T-helper 2 cell treated with Interferon-gamma antibody and Interleukin-4, amounts not matched to agents 5 μg/mL and 100 μg/mL, for 36 hours (primary cell): Measurements from ENCODE around the gene DGKH.

Experiments
- DNase-seq: peaks from one replicate; pipeline ENCODE4 v3.0.0; 2021; ENCODE audit warnings: low spot score
- H3K27ac Mint-ChIP-seq: one replicate; pipeline ENCODE4 v1.8.0; 2021; ENCODE audit warnings: mild to moderate bottlenecking, mixed read lengths
- H3K27me3 Mint-ChIP-seq: one replicate; pipeline ENCODE4 v1.8.0; 2021; ENCODE audit warnings: low read depth, mixed read lengths
- H3K36me3 Mint-ChIP-seq: one replicate; pipeline ENCODE4 v1.8.0; 2021; ENCODE audit warnings: low read depth, mixed read lengths
- H3K4me1 Mint-ChIP-seq: one replicate; pipeline ENCODE4 v1.8.0; 2021; ENCODE audit warnings: low read depth, mixed read lengths
- H3K4me3 Mint-ChIP-seq: one replicate; pipeline ENCODE4 v1.8.0; 2022; ENCODE audit warnings: mild to moderate bottlenecking, moderate library complexity, mixed read lengths
- H3K9me3 Mint-ChIP-seq: one replicate; pipeline ENCODE4 v1.8.0; 2021; ENCODE audit warnings: mixed read lengths

Gene DGKH, protein sequence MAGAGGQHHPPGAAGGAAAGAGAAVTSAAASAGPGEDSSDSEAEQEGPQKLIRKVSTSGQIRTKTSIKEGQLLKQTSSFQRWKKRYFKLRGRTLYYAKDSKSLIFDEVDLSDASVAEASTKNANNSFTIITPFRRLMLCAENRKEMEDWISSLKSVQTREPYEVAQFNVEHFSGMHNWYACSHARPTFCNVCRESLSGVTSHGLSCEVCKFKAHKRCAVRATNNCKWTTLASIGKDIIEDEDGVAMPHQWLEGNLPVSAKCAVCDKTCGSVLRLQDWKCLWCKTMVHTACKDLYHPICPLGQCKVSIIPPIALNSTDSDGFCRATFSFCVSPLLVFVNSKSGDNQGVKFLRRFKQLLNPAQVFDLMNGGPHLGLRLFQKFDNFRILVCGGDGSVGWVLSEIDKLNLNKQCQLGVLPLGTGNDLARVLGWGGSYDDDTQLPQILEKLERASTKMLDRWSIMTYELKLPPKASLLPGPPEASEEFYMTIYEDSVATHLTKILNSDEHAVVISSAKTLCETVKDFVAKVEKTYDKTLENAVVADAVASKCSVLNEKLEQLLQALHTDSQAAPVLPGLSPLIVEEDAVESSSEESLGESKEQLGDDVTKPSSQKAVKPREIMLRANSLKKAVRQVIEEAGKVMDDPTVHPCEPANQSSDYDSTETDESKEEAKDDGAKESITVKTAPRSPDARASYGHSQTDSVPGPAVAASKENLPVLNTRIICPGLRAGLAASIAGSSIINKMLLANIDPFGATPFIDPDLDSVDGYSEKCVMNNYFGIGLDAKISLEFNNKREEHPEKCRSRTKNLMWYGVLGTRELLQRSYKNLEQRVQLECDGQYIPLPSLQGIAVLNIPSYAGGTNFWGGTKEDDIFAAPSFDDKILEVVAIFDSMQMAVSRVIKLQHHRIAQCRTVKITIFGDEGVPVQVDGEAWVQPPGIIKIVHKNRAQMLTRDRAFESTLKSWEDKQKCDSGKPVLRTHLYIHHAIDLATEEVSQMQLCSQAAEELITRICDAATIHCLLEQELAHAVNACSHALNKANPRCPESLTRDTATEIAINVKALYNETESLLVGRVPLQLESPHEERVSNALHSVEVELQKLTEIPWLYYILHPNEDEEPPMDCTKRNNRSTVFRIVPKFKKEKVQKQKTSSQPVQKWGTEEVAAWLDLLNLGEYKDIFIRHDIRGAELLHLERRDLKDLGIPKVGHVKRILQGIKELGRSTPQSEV

DNA sequence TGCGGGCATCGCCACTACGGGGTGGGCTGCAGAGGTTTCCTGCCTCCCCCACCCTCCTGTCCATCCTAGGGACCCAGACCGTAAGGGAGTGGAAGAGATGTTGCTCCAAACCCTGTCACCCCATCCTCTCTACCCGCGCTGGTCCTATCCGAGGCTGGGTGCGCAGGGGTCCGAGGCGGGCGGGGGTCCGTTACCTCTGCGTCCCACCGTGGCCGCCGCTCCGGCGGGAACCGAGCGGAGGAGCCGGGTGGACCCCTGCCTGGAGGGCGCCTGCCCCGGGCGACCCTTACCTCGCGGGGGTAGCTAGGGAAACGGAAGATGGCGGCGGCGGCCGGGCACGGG, at the start of gene DGKH:
Gene DGKH, plus strand, starts transcription at position 307 of the 342 bp plus-strand sequence. CDS start 126 bp downstream, outside the sequence.
- H3K4me1 Mint-ChIP-seq, result peaks cover 15% of the 10 kb centered on the region
- peaks cover 10% of the 10 kb centered on the region for H3K36me3 Mint-ChIP-seq
- peak within 1 kb of the TSS; percentile 68 for H3K27ac Mint-ChIP-seq
- peak; percentile 18 for DNase-seq
- H3K9me3 Mint-ChIP-seq, result no peaks in the 10 kb centered on the region
- peaks cover 13% of the 10 kb centered on the region for H3K27me3 Mint-ChIP-seq
- peak within 1 kb of the TSS; percentile 92 for H3K4me3 Mint-ChIP-seq

DNA sequence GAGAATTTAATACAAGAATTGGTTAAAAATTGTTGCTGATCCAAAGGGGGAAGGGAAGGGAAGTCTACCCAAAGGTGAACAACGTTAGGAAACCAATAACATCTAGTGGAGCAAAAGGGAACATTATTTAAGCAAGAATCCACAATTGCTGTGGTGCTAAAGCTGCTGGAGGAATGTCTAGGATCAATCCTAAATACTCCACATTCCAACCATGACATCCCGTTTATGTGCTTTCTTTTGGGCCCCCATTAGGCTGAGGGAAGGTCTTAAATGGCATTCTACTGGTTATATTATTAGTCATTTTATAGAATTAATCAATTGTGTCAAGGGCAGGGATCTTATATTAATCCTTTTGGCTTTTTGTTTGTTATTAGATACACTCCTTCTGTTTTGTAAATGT, 47.6 kb upstream of the DGKH start:
- H3K36me3 Mint-ChIP-seq, result no peaks in the 10 kb centered on the region
- H3K4me3 Mint-ChIP-seq, result no peak overlapping the region
- H3K27ac Mint-ChIP-seq, result no peak overlapping the region
- DNase-seq, result no peak
- peaks cover 16% of the 10 kb centered on the region for H3K27me3 Mint-ChIP-seq
- H3K4me1 Mint-ChIP-seq, result peaks cover 2% of the 10 kb centered on the region
- no peaks in the 10 kb centered on the region for H3K9me3 Mint-ChIP-seq

DNA sequence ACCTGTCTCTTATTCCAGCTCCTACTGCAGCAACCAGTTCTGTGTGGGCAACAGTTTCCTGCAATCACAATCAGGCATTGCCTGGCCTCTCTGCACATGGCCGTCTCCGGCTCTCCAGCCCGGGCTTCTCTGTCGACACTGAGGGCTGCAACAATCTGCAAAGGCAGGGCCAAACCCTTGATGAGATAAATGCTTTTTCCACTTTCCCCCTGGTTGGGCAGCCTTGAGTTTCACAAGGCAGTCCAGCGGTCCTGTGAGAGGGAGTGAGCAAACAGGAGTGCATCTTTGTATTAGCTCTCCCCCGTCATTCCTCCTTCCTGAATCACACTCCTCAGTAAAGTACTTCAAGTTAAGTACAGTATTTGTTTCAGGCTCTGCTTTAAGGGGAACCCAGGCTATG, 46.9 kb upstream of the DGKH start:
- no peak overlapping the region for H3K27ac Mint-ChIP-seq
- no peak for DNase-seq

DNA sequence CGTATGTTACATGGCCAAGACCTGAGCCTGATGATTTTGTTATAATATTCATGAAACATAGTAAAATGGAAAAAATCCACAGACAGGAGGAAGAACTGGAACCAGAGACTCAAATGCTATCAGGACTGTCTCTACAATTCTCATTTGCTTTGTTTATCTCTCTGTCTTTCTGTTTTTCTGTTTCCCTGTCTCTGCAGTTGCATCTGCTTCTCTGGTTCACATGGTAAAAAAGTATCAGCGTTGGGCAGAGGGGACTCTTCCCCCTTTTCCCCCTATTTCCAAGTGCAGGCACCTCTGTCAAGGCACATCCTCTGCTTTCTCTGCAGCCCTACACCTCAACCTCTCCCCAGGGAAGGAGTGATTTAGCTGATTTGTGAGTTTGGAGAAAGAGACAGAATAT, 46.4 kb upstream of the DGKH start:
- no peaks in the 10 kb centered on the region for H3K4me1 Mint-ChIP-seq
- H3K27ac Mint-ChIP-seq, result no peak overlapping the region
- no peak for DNase-seq
- no peaks in the 10 kb centered on the region for H3K36me3 Mint-ChIP-seq
- no peaks in the 10 kb centered on the region for H3K9me3 Mint-ChIP-seq
- peaks cover 16% of the 10 kb centered on the region for H3K27me3 Mint-ChIP-seq
- no peak overlapping the region for H3K4me3 Mint-ChIP-seq

More for the DNA sequence above, 46.9 kb upstream of the DGKH start:
- Mint-ChIP-seq H3K4me1 (no peaks in the 10 kb centered on the region), H3K9me3 (no peaks in the 10 kb centered on the region), H3K27me3 (peaks cover 16% of the 10 kb centered on the region), H3K36me3 (no peaks in the 10 kb centered on the region), H3K4me3 (no peak overlapping the region)

DNA sequence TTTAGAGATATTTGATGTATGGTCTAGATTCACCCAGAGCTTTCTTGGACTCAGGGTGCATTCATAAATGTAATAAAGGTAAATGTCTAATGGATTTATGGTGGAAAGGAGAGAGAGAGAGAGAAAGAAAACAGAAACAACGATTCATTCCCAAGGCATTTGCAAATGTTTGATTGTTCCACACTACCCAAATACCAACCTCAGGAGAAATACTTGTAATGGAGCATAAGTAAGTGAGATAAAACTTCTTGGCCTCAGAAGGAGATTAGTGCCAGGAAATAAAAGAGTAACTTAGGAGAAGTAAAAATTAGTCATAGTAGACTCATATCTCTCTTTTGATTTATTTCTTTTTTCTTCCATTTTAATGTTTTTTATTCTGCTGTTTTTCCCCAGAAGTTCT, 40.6 kb upstream of the DGKH start:
- H3K4me1 Mint-ChIP-seq, result no peaks in the 10 kb centered on the region
- no peak for DNase-seq
- H3K4me3 Mint-ChIP-seq, result no peak overlapping the region
- no peak overlapping the region for H3K27ac Mint-ChIP-seq
- no peaks in the 10 kb centered on the region for H3K36me3 Mint-ChIP-seq
- no peaks in the 10 kb centered on the region for H3K27me3 Mint-ChIP-seq
- H3K9me3 Mint-ChIP-seq, result no peaks in the 10 kb centered on the region

DNA sequence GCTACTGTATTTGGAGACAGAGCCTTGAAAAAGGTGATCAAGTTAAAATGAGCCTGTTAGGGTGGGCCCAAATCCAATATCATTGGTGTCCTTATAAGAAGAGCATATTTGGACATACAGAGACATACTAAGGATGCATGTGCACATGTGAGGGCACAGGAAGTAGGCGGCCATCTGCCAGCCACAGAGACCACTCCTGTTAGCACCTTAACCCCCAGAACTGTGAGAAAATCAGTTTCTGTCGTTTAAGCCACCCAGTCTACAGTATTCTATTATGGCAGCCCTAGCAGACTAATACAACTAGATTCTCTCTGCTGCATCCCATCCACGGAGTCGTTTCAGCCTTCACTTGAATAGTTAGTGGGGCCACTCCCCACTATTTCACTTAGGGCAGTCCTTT, 39.4 kb upstream of the DGKH start:
- DNase-seq, result no peak
- Mint-ChIP-seq H3K27me3 (peaks cover under 1% of the 10 kb centered on the region), H3K27ac (no peak overlapping the region), H3K4me1 (no peaks in the 10 kb centered on the region), H3K4me3 (no peak overlapping the region), H3K9me3 (no peaks in the 10 kb centered on the region), H3K36me3 (no peaks in the 10 kb centered on the region)

DNA sequence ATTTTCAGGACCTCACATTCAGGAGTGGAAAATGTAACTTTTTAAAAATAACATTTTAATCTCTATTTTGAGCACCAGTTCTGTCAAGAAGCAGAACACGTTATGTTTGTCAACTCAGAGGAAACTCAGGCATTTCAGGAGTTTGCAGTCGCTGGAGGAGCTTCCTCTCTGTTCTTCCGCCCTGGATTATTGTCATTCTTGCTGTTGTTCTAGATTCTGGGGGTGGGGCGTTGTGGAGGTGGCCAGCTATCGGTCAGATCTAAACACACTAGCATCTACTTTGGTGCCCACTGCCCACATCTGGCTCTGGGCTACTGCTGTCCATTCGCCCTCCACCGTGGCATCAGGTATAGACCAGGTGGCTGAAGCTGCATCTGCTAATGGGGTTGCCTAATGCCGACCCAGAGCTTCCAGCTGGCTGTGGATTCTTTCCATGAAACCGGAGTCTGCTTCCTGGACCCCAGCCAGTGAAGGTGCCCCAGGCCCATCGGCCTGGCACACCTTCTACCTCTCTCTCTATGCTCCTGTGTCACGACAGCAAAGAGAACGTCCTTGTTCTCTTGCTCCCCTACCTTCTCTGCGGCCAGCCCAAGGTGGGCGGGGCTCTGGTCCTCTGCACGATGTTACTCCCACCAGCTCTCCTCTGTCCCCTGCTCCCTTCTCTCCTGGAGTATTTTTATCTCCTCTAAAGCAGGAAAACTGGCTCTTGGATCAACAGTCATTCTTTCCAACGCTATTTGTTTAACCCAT, 36.7 kb upstream of the DGKH start:
- no peak overlapping the region for H3K27ac Mint-ChIP-seq
- H3K4me1 Mint-ChIP-seq, result no peaks in the 10 kb centered on the region
- no peak for DNase-seq
- no peaks in the 10 kb centered on the region for H3K36me3 Mint-ChIP-seq
- no peak overlapping the region for H3K4me3 Mint-ChIP-seq
- no peaks in the 10 kb centered on the region for H3K9me3 Mint-ChIP-seq
- H3K27me3 Mint-ChIP-seq, result peaks cover 12% of the 10 kb centered on the region

DNA sequence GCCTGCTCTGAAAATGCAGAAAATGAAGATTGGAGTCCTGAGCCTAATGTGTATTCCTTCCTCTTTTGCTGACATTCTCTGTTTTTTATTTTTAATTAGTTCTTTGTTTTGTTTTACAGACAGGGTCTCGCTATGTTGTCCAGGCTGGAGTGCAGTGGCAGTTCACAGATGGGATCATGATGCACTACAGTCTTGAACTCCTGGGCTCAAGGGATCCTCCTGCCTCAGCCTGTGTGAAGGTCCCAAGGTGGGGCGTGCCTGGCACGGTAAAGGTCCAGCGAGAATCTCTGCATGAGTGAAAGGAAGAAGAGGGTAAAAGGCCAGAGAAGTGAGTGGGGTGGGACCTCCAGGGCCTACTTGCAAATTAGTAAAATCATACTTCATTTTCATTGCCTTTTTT, 34.3 kb upstream of the DGKH start:
- Mint-ChIP-seq H3K4me1 (no peaks in the 10 kb centered on the region), H3K27me3 (peaks cover 27% of the 10 kb centered on the region), H3K27ac (no peak overlapping the region), H3K4me3 (no peak overlapping the region), H3K9me3 (no peaks in the 10 kb centered on the region), H3K36me3 (no peaks in the 10 kb centered on the region)
- no peak for DNase-seq

DNA sequence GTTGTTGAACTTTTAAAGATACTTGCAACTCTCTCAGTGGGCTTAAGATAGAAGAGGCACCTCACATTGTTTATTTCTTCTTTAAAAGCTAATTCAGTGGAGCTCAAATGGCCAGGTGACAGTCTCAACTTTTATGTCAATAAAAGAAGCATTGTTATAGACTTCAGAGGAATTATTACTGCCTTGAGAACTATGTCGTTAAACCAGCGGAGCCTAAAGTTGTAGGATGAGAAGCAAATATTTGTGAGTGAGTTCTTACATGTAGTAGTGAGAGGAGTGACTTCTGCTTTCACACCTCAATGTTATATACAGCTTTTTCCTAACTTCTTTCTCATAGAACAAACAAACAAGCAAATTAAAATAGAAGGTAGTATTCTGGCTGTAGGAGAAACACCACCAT, 31.2 kb upstream of the DGKH start:
- no peak for DNase-seq
- Mint-ChIP-seq H3K4me3 (no peak overlapping the region), H3K4me1 (peaks cover 2% of the 10 kb centered on the region), H3K36me3 (no peaks in the 10 kb centered on the region), H3K27ac (no peak overlapping the region), H3K27me3 (peaks cover 27% of the 10 kb centered on the region), H3K9me3 (no peaks in the 10 kb centered on the region)

DNA sequence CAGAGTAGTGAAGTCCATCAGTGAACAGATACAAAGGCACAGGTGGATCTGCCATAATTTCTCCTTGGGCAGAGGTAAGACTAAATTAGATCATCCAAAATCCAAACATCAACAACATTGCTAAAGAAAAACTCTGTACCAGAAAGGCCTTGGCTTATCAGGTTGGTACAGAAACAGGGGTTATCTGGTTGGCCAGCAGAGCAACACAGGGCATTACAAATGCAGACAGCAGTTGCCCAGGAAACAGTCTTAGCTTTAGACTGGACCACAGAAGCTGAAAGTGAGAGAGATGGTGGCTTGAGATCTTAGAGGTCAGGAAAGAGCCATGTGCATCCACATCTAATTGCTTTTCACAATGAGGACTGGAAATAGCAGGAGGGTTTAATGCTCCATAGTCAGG, 26.6 kb upstream of the DGKH start:
- Mint-ChIP-seq H3K9me3 (no peaks in the 10 kb centered on the region), H3K36me3 (no peaks in the 10 kb centered on the region), H3K27ac (no peak overlapping the region), H3K27me3 (peaks cover 21% of the 10 kb centered on the region), H3K4me1 (peaks cover 2% of the 10 kb centered on the region), H3K4me3 (no peak overlapping the region)
- no peak for DNase-seq

DNA sequence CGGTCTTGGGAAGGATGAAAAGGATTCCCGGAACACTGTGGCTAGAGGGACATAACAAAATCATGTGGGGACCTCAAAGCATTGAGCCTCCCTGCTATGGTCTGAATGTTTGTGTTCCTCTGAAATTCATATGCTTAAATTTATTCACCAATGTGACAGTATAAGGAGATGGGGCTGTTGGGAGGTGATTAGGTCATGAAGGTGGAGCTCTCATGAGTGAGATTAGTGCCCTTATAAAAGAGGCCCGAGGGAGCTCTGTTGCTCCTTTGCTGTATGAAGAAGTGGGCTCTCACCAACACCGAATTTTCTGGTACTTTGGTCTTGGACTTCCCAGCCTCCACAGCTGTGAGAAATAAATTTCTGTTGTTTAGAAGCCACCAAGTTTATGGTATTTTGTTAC, 26.1 kb upstream of the DGKH start:
- Mint-ChIP-seq H3K36me3 (no peaks in the 10 kb centered on the region), H3K4me3 (no peak overlapping the region), H3K4me1 (peaks cover 2% of the 10 kb centered on the region), H3K9me3 (no peaks in the 10 kb centered on the region), H3K27ac (no peak overlapping the region), H3K27me3 (peaks cover 17% of the 10 kb centered on the region)
- DNase-seq, result no peak

DNA sequence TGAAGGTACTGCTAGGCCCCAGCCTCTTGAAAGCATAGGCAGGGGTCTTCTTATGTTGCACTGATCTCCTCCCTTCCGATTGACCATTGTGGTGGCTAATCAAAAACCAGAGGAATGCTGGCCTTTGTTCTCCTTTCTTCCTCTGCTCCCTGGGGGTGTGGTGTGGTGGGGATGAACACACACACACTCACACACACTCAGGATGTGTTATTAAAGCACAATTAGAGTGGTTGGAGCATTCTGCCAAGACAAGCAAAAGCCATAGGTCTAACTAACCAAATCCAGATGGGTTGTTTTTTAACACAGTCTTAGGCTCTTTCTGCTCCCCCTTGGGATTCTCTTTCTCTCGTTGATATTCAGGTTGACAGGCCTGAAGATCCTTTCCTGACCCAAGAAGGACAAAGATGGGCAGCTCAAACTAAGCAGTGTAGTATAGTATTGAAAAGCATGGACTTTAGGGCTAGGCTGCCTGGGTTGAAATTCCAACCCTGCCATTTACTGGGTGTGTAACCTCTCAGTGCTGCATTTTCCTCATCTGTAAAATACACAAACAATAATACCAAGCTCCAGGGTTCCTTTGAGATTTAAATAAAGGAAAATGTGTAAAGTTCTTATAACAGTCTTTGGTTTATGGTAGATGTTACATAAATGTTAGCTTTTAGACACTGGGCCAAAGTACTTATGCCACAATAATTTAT, 25.5 kb upstream of the DGKH start:
- Mint-ChIP-seq H3K36me3 (no peaks in the 10 kb centered on the region), H3K27ac (no peak overlapping the region), H3K27me3 (peaks cover 13% of the 10 kb centered on the region), H3K9me3 (no peaks in the 10 kb centered on the region), H3K4me1 (peaks cover 2% of the 10 kb centered on the region), H3K4me3 (no peak overlapping the region)
- DNase-seq, result no peak

DNA sequence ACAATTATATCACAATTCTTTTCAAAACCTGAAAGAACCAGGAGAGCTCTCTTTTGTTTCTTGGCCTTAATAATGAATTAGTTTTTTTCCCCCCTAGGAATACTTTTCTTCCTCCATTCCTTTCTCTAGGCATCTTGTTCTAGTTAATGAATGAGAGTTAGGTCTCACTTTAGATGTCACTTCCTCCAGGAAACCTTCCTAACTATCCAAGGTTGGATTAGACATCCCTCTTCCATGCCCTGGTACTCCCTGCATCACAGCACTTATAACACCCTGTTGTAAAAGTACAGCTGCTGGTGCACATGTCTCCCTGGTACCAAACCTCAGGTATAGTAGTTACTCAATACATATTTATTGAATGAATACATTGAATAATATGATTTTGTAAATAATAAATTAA, 21.2 kb upstream of the DGKH start:
- Mint-ChIP-seq H3K36me3 (no peaks in the 10 kb centered on the region), H3K4me1 (no peaks in the 10 kb centered on the region), H3K27ac (no peak overlapping the region), H3K27me3 (peaks cover 15% of the 10 kb centered on the region), H3K9me3 (no peaks in the 10 kb centered on the region), H3K4me3 (no peak overlapping the region)
- no peak for DNase-seq
